Measurements from ENCODE around the gene ENTPD7. TPM values are rescaled to one million over a fixed set of nuclear protein-coding genes. Genes with fewer than 3 reads are reported as not detected.
"Not testable (repeated sequence)": the region's sequence is repeated elsewhere in the genome, so short reads cannot be mapped to it uniquely, and the experiment has no call there.

The ENTPD7 gene
- total RNA-seq, 1 experiment from 2014 or later = 44.5 TPM

- in situ Hi-C loops (cut with HindIII; ENCODE audit: low pct_unique_long_range_greater_than_20kb, low sequenced_read_pairs) = no loop called here
- DNase-seq (ENCODE audit: low read depth) = no peak
Measured at GRCh38 chr10:99731306-99732032, 72.2 kb downstream of the ENTPD7 start.

DNA sequence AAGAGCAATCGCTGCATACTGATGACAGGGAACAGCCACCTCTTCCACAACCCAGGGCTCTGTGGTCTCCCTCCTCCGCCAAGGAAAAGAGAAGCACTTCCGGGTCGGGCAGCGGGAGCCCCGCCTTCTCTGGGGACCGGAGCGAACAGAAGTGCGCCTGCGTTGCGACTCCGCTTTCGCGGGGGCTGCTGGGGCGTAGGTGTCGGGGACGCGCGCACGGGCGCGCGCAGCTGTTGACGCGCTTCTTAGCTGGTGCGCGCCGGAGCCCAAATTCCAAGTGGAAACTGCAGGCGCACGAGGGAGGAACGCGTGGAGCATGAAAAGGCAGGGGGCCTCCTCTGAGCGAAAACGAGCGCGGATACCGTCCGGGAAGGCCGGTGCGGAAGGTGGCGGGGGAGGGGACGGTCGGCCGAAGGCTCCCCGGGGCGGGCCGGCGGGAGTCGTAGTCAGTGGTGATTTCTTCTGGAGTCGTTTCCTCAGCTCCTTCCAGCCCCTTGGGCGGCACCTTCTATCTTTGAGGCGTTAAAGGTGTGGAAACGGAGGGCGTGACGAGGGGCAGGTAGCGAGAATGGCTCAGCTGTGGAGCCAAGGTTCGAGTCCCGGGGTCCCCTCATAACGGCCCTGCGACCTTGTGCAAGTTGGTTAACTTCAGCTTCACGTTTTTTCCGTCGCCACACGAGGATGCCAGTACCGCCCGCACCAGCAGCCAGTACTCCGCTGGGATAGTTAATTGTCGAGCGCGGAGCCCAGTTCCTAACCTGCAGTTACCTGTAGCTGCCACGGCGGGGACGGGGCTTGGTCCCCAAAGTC, 72.9 kb downstream of the ENTPD7 start, which contains the start of the genes COX15 and CUTC:
TSS of gene COX15 (minus strand) at position 95 of the 810 bp plus-strand sequence. CDS start at position 17, 78 bp downstream.
TSS of gene CUTC (plus strand) at position 202 of the 810 bp plus-strand sequence. CDS start at position 317, 115 bp downstream.
- in situ Hi-C loops (cut with HindIII; ENCODE audit: low pct_unique_long_range_greater_than_20kb, low sequenced_read_pairs) = no loop called here
- DNase-seq (ENCODE audit: low read depth) = peak; percentile 97

- no peak for DNase-seq (ENCODE audit: low read depth)
Measured at GRCh38 chr10:99733366-99733765, 74.1 kb downstream of the ENTPD7 start.

DNA sequence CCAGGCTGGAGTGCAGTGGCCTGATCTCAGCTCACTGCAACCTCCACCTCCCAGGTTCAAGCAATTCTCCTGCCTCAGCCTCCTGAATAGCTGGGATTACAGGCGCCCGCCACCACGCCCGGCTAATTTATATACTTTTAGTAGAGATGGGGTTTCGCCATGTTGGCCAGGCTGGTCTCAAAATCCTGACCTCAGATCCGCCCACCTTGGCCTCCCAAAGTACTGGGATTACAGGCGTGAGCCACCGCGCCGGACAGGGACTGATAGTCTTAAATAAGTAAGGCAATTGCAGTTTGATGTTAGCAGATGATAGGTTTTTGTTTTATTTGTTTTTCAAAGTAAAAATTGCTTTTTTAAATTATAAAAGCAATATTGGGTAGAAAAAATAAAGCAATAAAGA, 74.8 kb downstream of the ENTPD7 start:
- in situ Hi-C loops (cut with HindIII; ENCODE audit: low pct_unique_long_range_greater_than_20kb, low sequenced_read_pairs); DNase-seq (ENCODE audit: low read depth): not testable (repeated sequence)

More at GRCh38 chr10:99733366-99733765, 74.1 kb downstream of the ENTPD7 start:
- in situ Hi-C loops (cut with HindIII; ENCODE audit: low pct_unique_long_range_greater_than_20kb, low sequenced_read_pairs) = no loop called here

- in situ Hi-C loops (cut with HindIII; ENCODE audit: low pct_unique_long_range_greater_than_20kb, low sequenced_read_pairs) = loop anchor here (10.0 kb wide), 1 partner anchor 65 kb away; no protein-coding TSS in a partner anchor
Measured at GRCh38 chr10:99740260-99740659, 81.0 kb downstream of the ENTPD7 start.

GRCh38 chr10:99740933-99741559, 81.7 kb downstream of the ENTPD7 start:
- DNase-seq (ENCODE audit: low read depth) = no peak
- in situ Hi-C loops (cut with HindIII; ENCODE audit: low pct_unique_long_range_greater_than_20kb, low sequenced_read_pairs) = loop anchor here (10.0 kb wide), 1 partner anchor 64 kb away; no protein-coding TSS in a partner anchor

More at GRCh38 chr10:99740260-99740659, 81.0 kb downstream of the ENTPD7 start:
- no peak for DNase-seq (ENCODE audit: low read depth)

DNA sequence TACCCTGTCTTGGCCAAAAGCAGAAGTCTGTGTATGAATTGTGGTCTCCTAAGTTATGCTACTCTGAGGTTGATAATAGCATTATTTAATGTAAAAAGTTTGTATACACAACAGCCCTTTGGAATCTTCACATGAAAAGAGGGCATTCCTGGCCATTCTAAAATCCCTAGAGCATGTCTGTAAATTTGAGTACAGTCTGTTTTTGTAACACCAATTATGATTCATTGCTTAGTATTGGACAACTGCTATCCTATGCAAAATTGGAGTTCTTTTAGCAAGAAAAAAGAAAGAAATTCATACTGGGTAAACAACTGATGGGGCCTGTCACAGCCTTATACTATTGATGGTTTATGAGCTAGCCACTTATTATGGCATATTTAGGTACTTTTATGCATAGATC, 82.9 kb downstream of the ENTPD7 start:
- in situ Hi-C loops (cut with HindIII; ENCODE audit: low pct_unique_long_range_greater_than_20kb, low sequenced_read_pairs) = loop anchor here (10.0 kb wide), 1 partner anchor 63 kb away; no protein-coding TSS in a partner anchor
- no peak for DNase-seq (ENCODE audit: low read depth)

GRCh38 chr10:99742701-99743100, 83.4 kb downstream of the ENTPD7 start:
- DNase-seq (ENCODE audit: low read depth) = no peak
- in situ Hi-C loops (cut with HindIII; ENCODE audit: low pct_unique_long_range_greater_than_20kb, low sequenced_read_pairs) = loop anchor here (10.0 kb wide), 1 partner anchor 62 kb away; no protein-coding TSS in a partner anchor

DNA sequence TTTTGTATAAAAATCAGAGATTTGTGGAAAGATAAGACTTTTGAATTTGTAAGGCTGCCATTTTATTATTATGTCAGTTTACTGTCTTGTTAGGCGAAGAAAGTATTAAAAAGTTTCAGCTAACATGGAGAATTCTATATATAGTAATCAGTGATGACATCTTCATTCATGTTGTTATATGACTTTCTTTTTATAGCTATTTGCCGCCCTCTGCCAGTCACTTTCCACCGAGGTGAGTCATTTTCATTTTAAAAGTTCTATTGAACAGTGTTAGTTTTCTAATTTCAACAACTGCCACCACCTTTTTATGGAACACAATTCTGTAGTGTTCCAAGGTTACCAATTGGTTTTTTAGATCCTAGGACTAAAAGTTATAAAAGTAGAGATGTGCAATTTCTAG, 84.5 kb downstream of the ENTPD7 start:
- no peak for DNase-seq (ENCODE audit: low read depth)
- in situ Hi-C loops (cut with HindIII; ENCODE audit: low pct_unique_long_range_greater_than_20kb, low sequenced_read_pairs) = loop anchor here (10.0 kb wide), 1 partner anchor 61 kb away; no protein-coding TSS in a partner anchor

DNA sequence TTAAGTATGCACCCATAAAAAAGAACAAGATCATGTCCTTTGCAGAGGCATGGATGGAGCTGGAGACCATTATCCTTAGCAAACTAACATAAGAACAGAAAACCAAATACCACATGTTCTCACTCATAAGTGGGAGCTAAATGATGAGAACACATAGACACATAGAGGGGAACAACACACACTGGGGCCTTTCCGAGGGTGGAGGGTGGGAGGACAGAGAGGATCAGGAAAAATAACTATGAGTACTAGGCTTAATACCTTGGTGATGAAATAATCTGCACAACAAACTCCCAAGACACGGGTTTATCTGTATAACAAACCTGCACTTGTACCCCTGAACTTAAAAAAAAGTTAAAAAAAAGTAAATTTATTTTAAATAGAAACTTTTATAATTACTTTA, 86.9 kb downstream of the ENTPD7 start:
- DNase-seq (ENCODE audit: low read depth) = not testable (repeated sequence)
- in situ Hi-C loops (cut with HindIII; ENCODE audit: low pct_unique_long_range_greater_than_20kb, low sequenced_read_pairs) = loop anchor here (10.0 kb wide), 1 partner anchor 59 kb away; no protein-coding TSS in a partner anchor

DNA sequence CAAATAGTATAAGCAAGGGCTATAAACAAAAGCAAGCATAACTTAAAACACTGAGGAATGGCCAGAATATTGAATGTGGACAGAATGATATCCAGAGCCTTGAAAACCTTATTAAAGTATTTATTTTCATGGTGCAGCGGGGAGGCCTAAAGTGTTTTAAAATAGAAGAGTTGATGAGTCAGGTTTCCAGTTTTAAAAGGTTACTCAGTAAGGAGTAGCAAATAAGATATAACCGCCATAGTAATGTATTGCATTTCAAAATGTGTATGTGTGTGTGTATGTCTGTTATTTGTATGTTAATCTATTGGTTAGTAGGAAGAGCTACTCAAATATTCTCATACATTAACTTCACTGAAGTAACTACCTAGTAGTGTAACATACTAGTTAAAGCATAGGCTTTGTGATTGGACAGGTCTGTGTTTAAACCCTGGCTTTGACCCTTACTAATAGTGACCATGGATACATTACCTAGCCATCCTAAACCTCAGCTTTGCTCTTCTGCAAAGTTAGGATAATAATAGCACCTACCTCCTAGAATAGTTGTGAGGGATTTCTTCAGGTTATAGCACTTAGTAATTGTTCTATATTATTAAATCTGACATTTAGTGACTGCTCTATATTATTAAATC, 89.6 kb downstream of the ENTPD7 start:
- in situ Hi-C loops (cut with HindIII; ENCODE audit: low pct_unique_long_range_greater_than_20kb, low sequenced_read_pairs) = loop anchor here (10.0 kb wide), 1 partner anchor 56 kb away; no protein-coding TSS in a partner anchor
- DNase-seq (ENCODE audit: low read depth) = no peak

GRCh38 chr10:99750641-99751040, 91.3 kb downstream of the ENTPD7 start:
- in situ Hi-C loops (cut with HindIII; ENCODE audit: low pct_unique_long_range_greater_than_20kb, low sequenced_read_pairs) = no loop called here
- no peak for DNase-seq (ENCODE audit: low read depth)

GRCh38 chr10:99754670-99755069, 95.4 kb downstream of the ENTPD7 start:
- DNase-seq (ENCODE audit: low read depth) = no peak
- in situ Hi-C loops (cut with HindIII; ENCODE audit: low pct_unique_long_range_greater_than_20kb, low sequenced_read_pairs) = no loop called here

Other genes starting within 250 kb of the ENTPD7 start
- 18.8 and 25.4 TPM in 2 replicates for gene GOT1, start 228.9 kb upstream of the ENTPD7 start, total RNA-seq (2014; rRNA removed; shearing (Covaris generic); ENCODE audit: low replicate concordance)
- gene NKX2-3, start 126.6 kb upstream of the ENTPD7 start, total RNA-seq (2014; rRNA removed; shearing (Covaris generic); ENCODE audit: low replicate concordance) = 0.46 and 2.5 TPM in 2 replicates
- gene SLC25A28, start 39.1 kb upstream of the ENTPD7 start, total RNA-seq (2014; rRNA removed; shearing (Covaris generic); ENCODE audit: low replicate concordance) = 21.4 and 26.6 TPM in 2 replicates
- gene COX15, start 72.6 kb downstream of the ENTPD7 start, total RNA-seq (2014; rRNA removed; shearing (Covaris generic); ENCODE audit: low replicate concordance) = 25.3 and 27.8 TPM in 2 replicates
- gene CUTC, start 72.7 kb downstream of the ENTPD7 start, total RNA-seq (2014; rRNA removed; shearing (Covaris generic); ENCODE audit: low replicate concordance) = 13.4 and 21.3 TPM in 2 replicates
- gene ABCC2, start 123.1 kb downstream of the ENTPD7 start, total RNA-seq (2014; rRNA removed; shearing (Covaris generic); ENCODE audit: low replicate concordance) = 64.4 and 68.4 TPM in 2 replicates

Data from Caki2 (cell line).